ENCODE measurements around the gene CPD. TPM values are rescaled to one million over a fixed set of nuclear protein-coding genes. Genes with fewer than 3 reads are reported as not detected.

CPD gene
- total and polyA plus RNA-seq, 9 of the 15 experiments (the other 6 are each of a cell fraction or from before 2014, with no cell fraction given) = 4.5 to 24.4 (median 20.4) TPM

- no peak for TF ChIP-seq REST (IDR thresholded peaks at IDR 0.05; ENCODE audit: borderline replicate concordance)
- TF ChIP-seq REST (CRISPR knock-in tag; IDR thresholded peaks at IDR 0.05; ENCODE audit: low read depth) = no peak
- no peak for TF ChIP-seq BCOR (IDR thresholded peaks at IDR 0.05)
- TF ChIP-seq CLOCK (CRISPR knock-in tag; IDR thresholded peaks at IDR 0.05; ENCODE audit: borderline replicate concordance) = no peak
- 0 out of 2 replicates have a peak, but pooled peaks have one; percentile 67 for TF ChIP-seq ZNF583 (CRISPR knock-in tag; IDR thresholded peaks at IDR 0.05)
- TF ChIP-seq ZNF24 (IDR thresholded peaks at IDR 0.05) = no peak
- TF ChIP-seq CBX3 (IDR thresholded peaks at IDR 0.05; ENCODE audit: borderline replicate concordance in 1 of 2, low read length in 2 of 2) = no peak
- TF ChIP-seq TAF9B (IDR thresholded peaks at IDR 0.05; ENCODE audit: partially characterized antibody) = no peak
- TF ChIP-seq RBFOX2 (IDR thresholded peaks at IDR 0.05; ENCODE audit: low read depth, low read length) = peak; percentile 91
- TF ChIP-seq TARDBP (IDR thresholded peaks at IDR 0.05) = no peak
- no peak for TF ChIP-seq NFIX (CRISPR knock-in tag; IDR thresholded peaks at IDR 0.05; ENCODE audit: low read depth)
- TF ChIP-seq SREBF1 (IDR thresholded peaks at IDR 0.05; ENCODE audit: borderline replicate concordance, low read depth, low read length) = no peak
- no peak for TF ChIP-seq ETV5 (CRISPR knock-in tag; IDR thresholded peaks at IDR 0.05; ENCODE audit: low read depth)
- no peak for TF ChIP-seq ZFP1 (CRISPR knock-in tag; IDR thresholded peaks at IDR 0.05)
- peak; percentile 27 to 92 (median 77) for TF ChIP-seq YY1 (IDR thresholded peaks at IDR 0.05; ENCODE audit: borderline replicate concordance in 1 of 3, control insufficient read depth in 1 of 3, extremely low read depth in 1 of 3, insufficient read depth in 3 of 3, insufficient read length in 1 of 3, insufficient replicate concordance in 2 of 3, low read depth in 1 of 3, low read length in 2 of 3)
- no peak for TF ChIP-seq EP400 (IDR thresholded peaks at IDR 0.05)
- no peak for TF ChIP-seq ZBTB33 (CRISPR knock-in tag; IDR thresholded peaks at IDR 0.05)
Observed at GRCh38 chr17:30378825-30379302, at the start of gene CPD (continued).
